Measurements from ENCODE around the gene SORCS2.

GRCh38 chr4:7433376-7434140 is 241.2 kb downstream of the SORCS2 start:
- no peak for TF ChIP-seq CTCF (IDR thresholded peaks at IDR 0.05)
- no peak for TF ChIP-seq POLR2A (IDR thresholded peaks at IDR 0.05)

Measured in esophagus squamous epithelium (tissue), 4 donors.